H9 (cell line): ENCODE results near the gene VRK2. TPM values are rescaled to one million over a fixed set of nuclear protein-coding genes. Genes with fewer than 3 reads are reported as not detected.
A peak's percentile ranks its signal among the peaks of the same experiment; 100 is the strongest.

Experiments
- DNase-seq: peaks from one replicate; pipeline ENCODE4 v3.0.0-alpha.2; 2017
- H2AFZ ChIP-seq: one replicate; pipeline ENCODE4 v1.6.1; 2013; ENCODE audit warnings: mild to moderate bottlenecking, low read length, control low read depth, moderate library complexity
- H2AK5ac ChIP-seq: 2 replicates; pipeline ENCODE4 v1.6.1; 2013; ENCODE audit warnings: low read length, control low read depth, mixed read lengths; ENCODE audit not compliant: insufficient read length
- H2BK120ac ChIP-seq: one replicate; pipeline ENCODE4 v1.6.1; 2013; ENCODE audit warnings: low read depth, mild to moderate bottlenecking, low read length, control low read depth, inconsistent platforms; ENCODE audit not compliant: poor library complexity, severe bottlenecking
- H2BK12ac ChIP-seq: 2 replicates; pipeline ENCODE4 v1.6.1; 2013; ENCODE audit warnings: low read length, control low read depth, mixed read lengths, low read depth; ENCODE audit not compliant: insufficient read length
- H2BK15ac ChIP-seq: 2 replicates; pipeline ENCODE4 v1.6.1; 2013; ENCODE audit warnings: low read depth, low read length, control low read depth
- H2BK20ac ChIP-seq: one replicate; pipeline ENCODE4 v1.6.1; 2013; ENCODE audit warnings: low read depth, mild to moderate bottlenecking, low read length, control low read depth, inconsistent platforms; ENCODE audit not compliant: poor library complexity, severe bottlenecking
- H2BK5ac ChIP-seq: 2 replicates; pipeline ENCODE4 v1.6.1; 2013; ENCODE audit warnings: low read length, control low read depth, mixed read lengths; ENCODE audit not compliant: insufficient read length
- H3K14ac ChIP-seq: 2 replicates; pipeline ENCODE4 v1.6.1; 2013; ENCODE audit warnings: low read length, control low read depth; ENCODE audit not compliant: insufficient read depth
- H3K18ac ChIP-seq: 2 replicates; pipeline ENCODE4 v1.6.1; 2013; ENCODE audit warnings: low read depth, mild to moderate bottlenecking, mixed read lengths, low read length, control low read depth; ENCODE audit not compliant: insufficient read length
- H3K23ac ChIP-seq: 2 replicates; pipeline ENCODE4 v1.6.1; 2013; ENCODE audit warnings: low read length, control low read depth, mixed read lengths, low read depth; ENCODE audit not compliant: insufficient read length
- H3K23me2 ChIP-seq: 2 replicates; pipeline ENCODE4 v1.6.1; 2013; ENCODE audit warnings: low read depth, mild to moderate bottlenecking, mixed read lengths, low read length, control low read depth; ENCODE audit not compliant: insufficient read length, poor library complexity, severe bottlenecking
- H3K27ac ChIP-seq: 2 replicates; pipeline ENCODE4 v1.5.1; 2013; ENCODE audit warnings: low read length, control low read depth, mixed read lengths, low read depth; ENCODE audit not compliant: insufficient read length
- H3K27me3 ChIP-seq: 2 replicates; pipeline ENCODE4 v1.6.1; 2013; ENCODE audit warnings: low read length, control low read depth, inconsistent platforms; ENCODE audit not compliant: insufficient read depth
- H3K4ac ChIP-seq: 2 replicates; pipeline ENCODE4 v1.6.1; 2013; ENCODE audit warnings: low read depth, mild to moderate bottlenecking, control low read depth, inconsistent platforms, low read length, moderate library complexity
- H3K4me1 ChIP-seq: 2 replicates; pipeline ENCODE4 v1.6.1; 2013; ENCODE audit warnings: low read length, control low read depth, inconsistent platforms; ENCODE audit not compliant: insufficient read depth
- H3K4me2 ChIP-seq: 2 replicates; pipeline ENCODE4 v1.6.1; 2013; ENCODE audit warnings: low read length, control low read depth, mixed read lengths; ENCODE audit not compliant: insufficient read length, insufficient read depth
- H3K56ac ChIP-seq: 2 replicates; pipeline ENCODE4 v1.6.1; 2013; ENCODE audit warnings: low read depth, mild to moderate bottlenecking, mixed read lengths, low read length, control low read depth; ENCODE audit not compliant: insufficient read length
- H3K79me1 ChIP-seq: 2 replicates; pipeline ENCODE4 v1.6.1; 2013; ENCODE audit warnings: low read depth, mild to moderate bottlenecking, moderate library complexity, low read length, control low read depth, inconsistent platforms; ENCODE audit not compliant: insufficient read depth, poor library complexity, severe bottlenecking
- H3K79me2 ChIP-seq: 2 replicates; pipeline ENCODE4 v1.6.1; 2013; ENCODE audit warnings: low read length, control low read depth, inconsistent platforms; ENCODE audit not compliant: insufficient read depth
- H3K9ac ChIP-seq: 2 replicates; pipeline ENCODE4 v1.6.1; 2013; ENCODE audit warnings: low read length, control low read depth, mixed read lengths; ENCODE audit not compliant: insufficient read length; ENCODE audit errors: extremely low read depth
- H3K9me3 ChIP-seq: one replicate; pipeline ENCODE4 v1.6.1; 2013; ENCODE audit warnings: low read depth, low read length, inconsistent platforms; ENCODE audit not compliant: control insufficient read depth
- H3T11ph ChIP-seq: one replicate; pipeline ENCODE4 v1.6.1; 2013; ENCODE audit warnings: mild to moderate bottlenecking, low read length, control low read depth, inconsistent platforms
- H4K20me1 ChIP-seq: one replicate; pipeline ENCODE4 v1.6.1; 2013; ENCODE audit not compliant: control insufficient read depth, insufficient read length, insufficient read depth
- H4K5ac ChIP-seq: 2 replicates; pipeline ENCODE4 v1.6.1; 2013; ENCODE audit warnings: low read depth, mild to moderate bottlenecking, mixed read lengths, low read length, control low read depth; ENCODE audit not compliant: insufficient read length
- H4K8ac ChIP-seq: replicated peaks from 2 replicates; pipeline ENCODE4 v1.6.1; 2013; ENCODE audit warnings: low read length, control low read depth, mixed read lengths, low read depth; ENCODE audit not compliant: insufficient read length
- H4K91ac ChIP-seq: 2 replicates; pipeline ENCODE4 v1.6.1; 2013; ENCODE audit warnings: low read depth, mild to moderate bottlenecking, moderate library complexity, mixed read lengths, low read length, control low read depth; ENCODE audit not compliant: insufficient read length
- H3K27ac Mint-ChIP-seq, 3 experiments: 2 replicates in 2 of 3; 3 replicates in 1 of 3; pipeline ENCODE4 v1.8.0; 2020 to 2021; ENCODE audit warnings: mixed read lengths in 3 of 3, mild to moderate bottlenecking in 1 of 3, moderate library complexity in 1 of 3
- H3K27me3 Mint-ChIP-seq: 2 replicates; pipeline ENCODE4 v1.8.0; 2021; ENCODE audit warnings: low read depth, mild to moderate bottlenecking, moderate library complexity, mixed read lengths
- H3K36me3 Mint-ChIP-seq, 3 experiments: 2 replicates in 2 of 3; 3 replicates in 1 of 3; pipeline ENCODE4 v1.8.0; 2020 to 2021; ENCODE audit warnings: low read depth in 3 of 3, mixed read lengths in 3 of 3; ENCODE audit not compliant: insufficient read depth in 1 of 3
- H3K4me1 Mint-ChIP-seq, 2 experiments: 2 replicates each; pipeline ENCODE4 v1.8.0; 2020; ENCODE audit warnings: mixed read lengths in 2 of 2
- H3K4me3 Mint-ChIP-seq, 2 experiments: 2 replicates in 1 of 2; 3 replicates in 1 of 2; pipeline ENCODE4 v1.8.0; 2020 to 2021; ENCODE audit warnings: mild to moderate bottlenecking in 2 of 2, mixed read lengths in 2 of 2, moderate library complexity in 1 of 2
- H3K9me3 Mint-ChIP-seq, 2 experiments: 2 replicates in 1 of 2; 3 replicates in 1 of 2; pipeline ENCODE4 v1.8.0; 2020; ENCODE audit warnings: mild to moderate bottlenecking in 2 of 2, mixed read lengths in 2 of 2, moderate library complexity in 1 of 2
- CTCF ChIP-seq: fragments of 200-600 bp; sonication (generic); conservative IDR thresholded peaks from 3 replicates; pipeline ENCODE4 v1.8.0; 2021; ENCODE audit warnings: antibody characterized with exemption, mild to moderate bottlenecking
- WGBS: extraction: QIAGEN DNeasy Blood & Tissue Kit; methylation state at CpG from one replicate; pipeline ENCODE4 v1.1.7; 2013; ENCODE audit warnings: missing lambda C conversion rate, low lambda C conversion rate, mixed read lengths; ENCODE audit not compliant: insufficient read length; ENCODE audit errors: extremely low coverage; 5-methylcytosine and 5-hydroxymethylcytosine counted together
- total RNA-seq: library from RNA; stranded (reverse); gene quantifications from 2 replicates; pipeline ENCODE4 v1.2.1, GENCODE V29; 2021

The VRK2 gene
- total RNA-seq, 1 experiment from 2014 or later = 23.8 TPM

- Histone ChIP-seq H3K56ac (no peak overlapping the region), H3K27ac (no peak overlapping the region), H4K91ac (no peak overlapping the region), H3K9me3 (no peaks in the 10 kb centered on the region), H2BK12ac (no peak overlapping the region), H2BK5ac (no peak overlapping the region), H4K20me1 (no peaks in the 10 kb centered on the region), H4K8ac (no peak overlapping the region), H3K18ac (no peak overlapping the region), H3K14ac (no peak overlapping the region), H4K5ac (no peak overlapping the region), H3K4me2 (no peak overlapping the region), H3K4ac (no peak overlapping the region), H3K4me1 (no peaks in the 10 kb centered on the region), H3K79me1 (no peaks in the 10 kb centered on the region), H3K23me2 (no peaks in the 10 kb centered on the region), H2BK15ac (no peak overlapping the region), H2AFZ (no peak overlapping the region), H2BK20ac (no peak overlapping the region), H3K79me2 (no peaks in the 10 kb centered on the region), H3T11ph (no peak overlapping the region), H2BK120ac (no peak overlapping the region), H3K23ac (no peak overlapping the region), H3K9ac (no peak overlapping the region), H2AK5ac (no peak overlapping the region), H3K27me3 (no peaks in the 10 kb centered on the region)
- Mint-ChIP-seq H3K36me3 (peaks cover 0 to 7% (median 5%) of the 10 kb centered on the region in 3 experiments; a peak in 4 of 7 replicates), H3K27ac (peak overlapping the region in 2 of 3 experiments; percentile 1 to 3; a peak in 1 of 7 replicates), H3K27me3 (no peaks in the 10 kb centered on the region), H3K9me3 (no peaks in the 10 kb centered on the region), H3K4me1 (peaks cover 4 to 6% of the 10 kb centered on the region in 2 experiments; a peak in 3 of 4 replicates), H3K4me3 (no peak overlapping the region)
- no peak for DNase-seq
- no CpG with 5 or more reads among the region's 2 CpGs for WGBS
- no peak for TF ChIP-seq CTCF
Measured at GRCh38 chr2:58064086-58064485, 17.5 kb downstream of the VRK2 start.
